GF-D8 (cell line): ENCODE data around the gene COL4A1.

Experiments
- DNase-seq: peaks from one replicate; lab custom pipeline; 2025; lab: John Stamatoyannopoulos, UW

COL4A1 gene

DNA sequence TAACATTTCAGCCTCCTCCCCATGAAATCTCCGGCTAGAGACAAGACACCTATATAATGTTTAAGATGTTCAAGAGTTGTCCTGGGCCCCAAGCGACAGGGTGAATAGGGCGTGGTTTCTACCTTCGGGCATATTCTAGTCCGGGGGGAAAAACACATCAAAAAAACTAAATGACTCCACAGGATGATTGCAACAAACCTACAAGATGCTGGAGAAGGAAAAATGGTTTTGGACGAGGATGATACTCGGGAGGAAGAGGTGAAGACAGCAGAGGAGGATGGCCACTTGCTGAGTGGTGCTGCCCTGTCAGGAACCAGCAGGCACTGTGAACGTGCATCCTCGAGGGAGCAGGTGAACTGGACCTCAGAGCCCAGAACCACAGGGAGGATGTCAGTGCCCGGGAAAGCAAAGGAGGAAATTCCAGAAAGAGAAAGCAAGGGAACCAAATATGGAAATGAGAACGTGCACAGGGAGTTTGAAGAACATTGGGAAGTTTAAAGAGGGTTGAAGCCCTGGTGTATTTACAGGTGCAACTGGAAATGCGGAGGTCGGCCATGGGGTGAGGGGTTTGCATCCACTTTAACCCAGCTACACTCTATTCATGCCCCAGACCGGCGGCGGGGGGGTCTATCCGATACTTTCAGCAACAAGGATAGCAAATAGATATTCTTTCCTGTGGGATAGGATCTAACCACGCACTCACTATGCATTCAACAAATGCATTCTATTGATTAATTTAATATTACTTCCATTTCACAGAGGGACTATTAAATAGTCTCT is 50.6 kb downstream of the COL4A1 start:
- no peak for DNase-seq

DNA sequence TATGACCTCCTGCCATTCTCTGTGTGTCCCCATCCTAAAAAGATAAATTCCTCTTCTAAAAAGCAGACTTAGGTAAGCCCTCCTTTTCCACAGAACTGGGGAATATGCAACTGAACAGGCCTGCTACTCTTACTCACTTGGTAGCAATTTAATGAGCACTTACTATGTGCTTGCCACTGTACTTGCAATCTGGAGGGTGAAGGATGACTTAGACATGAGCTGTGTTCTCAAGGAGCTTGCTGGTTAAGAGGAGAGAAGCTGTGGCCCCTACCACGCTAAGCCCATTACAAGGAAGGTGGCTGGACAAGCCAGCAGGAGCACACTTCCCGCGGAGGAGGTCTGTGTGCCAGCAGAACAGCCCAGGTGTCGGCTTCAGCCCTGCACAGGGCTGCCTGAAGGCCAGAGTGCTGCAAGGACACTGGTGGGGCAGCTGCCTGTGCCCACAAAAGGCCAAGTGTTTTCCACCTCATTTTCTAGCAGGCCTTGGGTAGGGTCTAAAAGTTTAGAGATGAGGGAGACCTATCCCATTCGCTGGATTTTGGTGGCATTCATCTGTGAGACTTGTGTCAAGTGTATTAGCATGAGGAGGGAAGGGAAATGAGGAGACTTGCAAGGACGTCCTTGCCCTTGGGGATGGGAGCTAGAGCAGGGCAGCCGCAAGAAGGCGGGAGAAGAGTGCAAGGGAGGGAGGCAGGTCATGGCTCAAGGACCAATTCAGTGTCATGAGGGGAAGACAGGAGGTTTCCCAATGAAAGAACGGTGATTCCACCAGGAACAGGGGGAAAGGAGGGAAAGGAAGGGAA is 52.0 kb downstream of the COL4A1 start:
- no peak for DNase-seq

DNA sequence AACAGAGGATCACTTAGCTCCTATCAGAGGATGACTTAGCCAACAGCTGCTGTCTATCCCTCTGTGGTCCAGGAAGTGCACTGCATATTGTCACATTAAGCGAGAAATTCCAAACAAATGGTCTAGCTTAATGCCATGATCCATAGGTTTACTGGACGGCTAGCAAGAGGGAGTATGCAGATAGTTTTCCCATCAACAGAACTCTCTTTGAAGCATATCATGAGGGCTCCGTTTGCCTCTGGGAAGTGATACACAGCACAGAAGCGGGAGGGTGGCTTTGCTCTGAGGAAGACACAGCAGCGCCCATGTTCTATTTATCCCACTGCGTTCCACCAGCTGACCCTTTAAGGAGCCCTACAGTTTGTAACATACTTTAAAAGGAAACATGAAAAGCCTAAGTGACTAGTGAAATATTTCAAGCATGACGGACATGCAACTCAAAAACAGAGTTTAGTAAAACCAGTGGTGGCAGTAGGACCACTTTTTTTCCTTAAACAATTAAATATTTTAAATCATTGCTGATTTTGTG is 52.7 kb downstream of the COL4A1 start:
- DNase-seq = no peak

DNA sequence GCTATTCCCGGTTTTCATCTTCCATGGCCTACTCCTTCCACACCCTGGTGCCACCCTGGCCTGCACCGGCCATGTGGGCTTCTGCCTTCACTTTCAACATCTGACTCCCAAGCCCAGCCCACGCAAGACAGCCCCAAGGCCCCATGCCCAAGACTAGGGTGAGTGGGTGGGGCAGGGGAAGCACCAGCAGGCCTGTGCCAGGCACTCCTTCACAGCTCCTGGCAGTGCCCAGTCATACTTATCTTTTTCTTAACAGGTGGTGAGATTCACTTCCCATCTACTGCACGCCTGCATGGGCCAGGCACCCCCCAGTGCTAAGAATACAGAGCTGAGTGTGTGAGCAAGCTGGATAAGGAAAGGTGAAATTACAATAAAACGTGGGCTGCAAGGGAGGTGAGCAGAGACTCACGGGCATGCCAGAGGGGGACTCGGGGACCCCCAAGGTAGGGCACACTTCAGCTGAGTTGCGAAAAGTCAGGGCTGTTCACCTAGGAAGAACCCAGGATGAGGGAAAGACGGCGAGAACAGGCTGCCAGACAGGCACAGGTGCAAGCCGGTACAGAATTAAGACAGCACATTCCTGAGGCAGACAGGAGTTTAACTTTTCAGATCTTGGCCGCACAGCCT is 55.7 kb downstream of the COL4A1 start:
- no peak for DNase-seq

DNA sequence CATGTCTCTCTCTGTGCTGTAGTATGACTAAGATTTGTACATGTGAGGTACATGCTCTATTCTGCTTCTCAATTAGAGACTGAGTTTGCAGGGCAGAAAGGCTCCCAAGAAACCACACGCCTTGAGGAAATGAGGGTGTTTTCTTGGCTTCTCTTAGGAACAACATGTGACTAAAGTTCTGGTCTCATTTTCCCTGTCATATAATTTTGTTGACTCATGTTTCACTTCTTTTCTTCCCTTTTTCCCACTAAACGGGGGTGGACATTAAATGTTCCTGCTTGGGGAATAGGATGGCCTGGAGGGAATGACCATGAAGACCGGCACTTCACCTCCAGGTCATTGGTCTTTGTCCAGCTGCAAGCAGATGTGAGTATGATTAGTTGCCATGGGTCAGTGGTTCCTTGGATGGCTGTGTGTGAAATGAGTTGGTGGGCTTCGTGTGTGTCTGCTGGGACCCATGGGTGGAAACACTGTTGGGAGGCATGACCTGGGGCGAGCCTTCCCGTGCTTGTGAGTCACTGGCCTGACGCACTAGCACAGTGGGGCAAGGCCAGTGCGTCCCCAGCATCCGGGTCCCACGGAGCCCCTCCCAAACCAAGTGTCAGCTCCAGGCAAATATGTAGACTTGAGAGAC is 56.6 kb downstream of the COL4A1 start:
- DNase-seq = no peak

DNA sequence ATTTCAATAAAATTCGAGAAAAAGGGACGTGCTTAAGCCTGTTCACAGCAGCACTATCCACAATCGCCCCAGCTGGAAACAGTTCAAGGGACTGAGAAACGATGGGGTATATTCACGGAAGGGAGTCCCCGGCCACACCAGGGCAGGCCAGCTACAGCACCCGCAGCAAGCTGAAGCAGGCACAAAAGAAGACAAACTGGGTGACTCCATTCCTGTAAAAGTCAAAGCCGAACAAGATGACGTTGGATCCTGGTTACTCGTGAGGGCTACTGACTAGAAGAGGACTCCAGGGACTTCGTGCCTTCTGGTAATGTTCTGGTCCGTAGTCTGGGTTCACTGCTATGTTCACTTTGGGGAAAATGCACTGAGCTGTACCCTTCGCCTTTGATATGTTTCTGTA is 57.6 kb downstream of the COL4A1 start:
- DNase-seq = no peak

DNA sequence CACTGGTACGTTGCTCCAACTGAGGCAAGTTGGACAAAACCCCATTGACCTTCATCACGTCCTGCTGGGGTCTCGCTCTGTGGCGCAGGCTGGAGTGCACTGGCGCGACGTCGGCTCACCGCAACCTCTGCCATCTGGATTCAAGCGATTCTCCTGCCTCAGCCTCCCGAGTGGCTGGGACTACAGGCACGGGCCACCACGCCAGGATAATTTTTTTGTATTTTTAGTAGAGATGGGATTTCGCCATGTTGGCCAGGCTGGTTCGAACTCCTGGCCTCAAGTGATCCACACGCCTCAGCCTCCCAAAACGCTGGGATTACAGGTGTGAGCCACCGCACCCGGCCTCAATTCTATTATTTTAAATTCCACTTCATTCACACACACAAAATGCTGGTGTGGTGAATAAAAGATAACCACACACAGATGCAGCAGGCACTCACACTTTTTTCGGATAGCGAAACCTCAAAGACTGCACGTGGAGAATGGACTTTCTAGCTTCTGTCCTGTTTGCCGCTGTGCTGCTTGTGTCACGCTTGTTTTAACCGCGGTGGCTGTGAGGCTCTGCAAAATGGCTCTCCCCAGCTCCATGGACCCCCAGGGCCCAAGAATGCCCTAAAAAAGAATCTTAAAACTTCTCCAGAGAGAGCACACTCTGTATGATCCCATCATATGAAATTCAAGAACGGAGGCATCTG is 58.4 kb downstream of the COL4A1 start:
- DNase-seq = no peak

DNA sequence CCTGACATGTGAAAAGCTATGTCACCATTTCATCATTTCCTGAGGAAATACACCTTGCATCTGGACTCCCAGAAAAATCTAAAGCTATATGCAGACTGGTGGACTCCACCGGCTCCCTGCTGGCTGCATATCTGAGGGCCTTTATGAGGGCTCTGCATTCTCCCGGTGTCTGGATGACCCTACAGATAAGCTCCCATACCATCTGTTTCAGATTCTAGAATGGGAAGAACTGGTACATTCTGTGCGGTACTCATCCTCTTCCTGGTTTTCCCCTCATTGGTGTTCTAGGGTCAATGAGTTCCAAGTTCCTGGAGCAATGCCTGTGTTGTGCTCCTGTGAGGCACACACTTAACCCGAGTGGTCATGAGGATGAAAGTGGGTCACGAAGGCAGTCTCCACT is 60.4 kb downstream of the COL4A1 start:
- DNase-seq = no peak

DNA sequence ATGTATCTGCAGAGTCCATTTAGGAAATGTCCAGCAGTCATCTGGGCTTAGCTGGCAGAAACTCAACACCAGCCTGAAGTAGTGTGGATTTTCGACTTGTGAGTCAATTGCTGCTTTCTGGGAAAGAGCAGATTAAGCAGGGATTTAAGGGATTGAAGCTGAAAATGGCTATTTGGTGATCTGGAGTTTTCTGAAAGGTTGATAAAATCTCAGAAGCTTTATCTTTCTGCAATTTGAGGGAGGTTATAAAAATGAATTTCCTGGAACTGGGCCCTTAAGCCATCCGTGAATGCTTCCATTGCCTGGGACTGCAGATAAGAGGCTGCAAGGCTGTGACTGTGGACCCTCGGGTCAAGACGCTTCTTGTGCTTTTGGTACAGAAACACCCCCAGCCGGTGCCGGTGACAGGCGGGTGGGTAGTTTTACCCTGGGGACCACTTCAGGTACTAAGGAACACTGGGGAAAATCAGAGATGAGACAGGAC is 61.5 kb downstream of the COL4A1 start:
- DNase-seq = no peak

DNA sequence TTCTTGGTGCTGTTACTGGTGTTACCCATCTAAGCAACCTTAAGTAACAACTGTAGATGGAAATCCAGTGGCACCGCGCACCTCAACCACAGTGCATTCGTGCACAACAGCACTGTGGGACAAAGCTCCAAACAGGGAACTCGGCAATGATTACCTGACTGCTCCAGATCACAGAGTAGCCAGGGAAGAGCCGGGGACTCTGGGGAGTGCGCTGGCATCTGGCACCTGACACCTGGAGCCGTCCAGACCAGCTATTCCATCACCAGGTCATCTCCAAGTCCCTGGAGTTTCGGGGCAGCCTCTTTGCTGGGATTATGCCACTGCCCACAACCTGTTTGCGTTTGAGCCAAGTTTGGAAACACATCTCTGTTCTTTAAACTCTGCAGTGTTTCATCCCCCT is 62.0 kb downstream of the COL4A1 start:
- DNase-seq = no peak

DNA sequence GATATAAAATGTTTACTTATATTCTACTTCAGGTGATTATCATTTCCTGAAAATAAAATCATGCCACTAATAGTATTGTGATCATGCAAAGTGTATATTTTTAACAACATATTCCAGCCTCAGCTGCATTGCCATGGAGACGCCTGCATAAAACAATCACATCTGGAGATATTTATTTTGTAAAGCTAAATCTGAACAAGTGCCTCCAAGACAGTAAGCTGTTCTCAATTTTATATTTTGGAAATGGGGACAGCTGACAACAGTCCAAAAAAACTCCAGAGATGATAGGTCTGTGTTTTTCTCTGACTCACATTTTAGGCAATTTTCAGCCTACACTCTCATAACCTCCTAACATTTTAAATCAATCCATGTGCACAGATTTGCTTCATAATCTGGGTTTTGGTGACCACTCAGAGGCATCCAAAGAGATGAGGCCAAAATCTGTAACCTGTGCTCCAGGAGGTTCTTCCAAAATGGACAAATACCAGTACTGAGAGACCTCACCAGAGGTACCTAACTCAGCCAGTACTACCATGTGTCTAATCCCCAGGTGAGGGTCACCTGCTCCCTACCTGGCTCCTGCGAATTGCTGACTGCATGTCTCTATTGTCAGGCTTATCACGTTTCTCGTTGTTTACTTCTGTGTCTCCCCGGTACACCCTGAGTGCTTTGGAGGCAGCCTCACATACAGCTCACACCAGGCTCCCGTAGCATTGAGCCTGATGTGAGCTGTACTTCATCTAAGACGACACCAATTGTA is 62.7 kb downstream of the COL4A1 start:
- no peak for DNase-seq

DNA sequence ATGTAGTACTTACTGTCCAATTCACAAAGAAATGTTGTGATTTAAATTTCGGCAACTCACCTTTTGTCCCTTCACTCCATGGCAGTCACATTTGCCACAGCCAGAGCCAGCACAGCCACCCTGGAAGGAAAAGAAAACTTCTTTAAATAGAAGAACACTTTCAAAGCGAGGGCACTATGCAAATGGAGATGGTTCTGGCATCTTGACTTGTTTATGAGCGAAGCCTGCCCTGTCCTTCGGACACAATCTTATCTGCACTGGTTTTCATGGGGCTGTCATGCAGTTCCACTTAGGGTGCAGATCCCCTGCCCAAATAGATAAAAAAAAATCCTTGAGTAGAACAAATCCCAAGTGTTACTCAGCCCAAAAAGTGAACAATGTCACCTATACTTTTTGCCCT is 64.3 kb downstream of the COL4A1 start:
- DNase-seq = no peak

DNA sequence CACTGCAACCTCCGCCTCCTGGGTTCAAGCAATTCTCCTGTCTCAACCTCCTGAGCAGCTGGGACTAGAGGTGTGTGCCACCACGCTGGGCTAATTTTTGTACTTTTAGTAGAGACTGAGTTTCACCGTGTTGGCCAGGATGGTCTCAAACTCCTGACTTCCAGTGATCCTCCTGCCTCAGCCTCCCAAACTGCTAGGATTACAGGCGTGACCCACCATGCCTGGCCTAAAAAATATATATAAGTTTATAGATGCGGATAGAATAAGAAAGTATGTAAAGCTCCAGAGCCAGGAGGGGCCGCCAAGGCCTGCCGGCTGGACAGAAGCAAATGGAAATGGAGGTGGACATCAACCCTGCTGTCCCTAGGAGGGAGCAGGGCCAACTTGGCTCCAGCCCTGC is 66.0 kb downstream of the COL4A1 start:
- DNase-seq = no peak

DNA sequence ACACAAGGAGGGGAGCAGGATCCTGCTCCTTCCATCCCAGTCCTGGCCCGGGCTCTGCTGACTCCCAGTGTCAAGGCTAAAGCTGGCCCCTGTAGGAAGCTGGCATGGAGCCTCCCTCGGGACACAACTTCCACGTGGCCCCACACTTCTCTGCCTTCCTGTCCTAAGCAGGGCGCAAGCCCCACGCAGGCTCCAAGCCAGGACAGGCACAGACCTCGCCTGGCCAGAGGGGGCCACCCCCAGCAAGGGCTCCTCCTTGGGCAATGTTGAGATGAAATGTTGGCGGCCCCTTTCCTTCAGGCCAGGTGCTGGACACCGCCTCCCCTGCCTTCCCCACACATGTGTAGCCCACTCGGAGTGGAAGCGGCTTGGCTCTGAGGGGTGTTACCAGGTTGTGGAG is 66.6 kb downstream of the COL4A1 start:
- no peak for DNase-seq

DNA sequence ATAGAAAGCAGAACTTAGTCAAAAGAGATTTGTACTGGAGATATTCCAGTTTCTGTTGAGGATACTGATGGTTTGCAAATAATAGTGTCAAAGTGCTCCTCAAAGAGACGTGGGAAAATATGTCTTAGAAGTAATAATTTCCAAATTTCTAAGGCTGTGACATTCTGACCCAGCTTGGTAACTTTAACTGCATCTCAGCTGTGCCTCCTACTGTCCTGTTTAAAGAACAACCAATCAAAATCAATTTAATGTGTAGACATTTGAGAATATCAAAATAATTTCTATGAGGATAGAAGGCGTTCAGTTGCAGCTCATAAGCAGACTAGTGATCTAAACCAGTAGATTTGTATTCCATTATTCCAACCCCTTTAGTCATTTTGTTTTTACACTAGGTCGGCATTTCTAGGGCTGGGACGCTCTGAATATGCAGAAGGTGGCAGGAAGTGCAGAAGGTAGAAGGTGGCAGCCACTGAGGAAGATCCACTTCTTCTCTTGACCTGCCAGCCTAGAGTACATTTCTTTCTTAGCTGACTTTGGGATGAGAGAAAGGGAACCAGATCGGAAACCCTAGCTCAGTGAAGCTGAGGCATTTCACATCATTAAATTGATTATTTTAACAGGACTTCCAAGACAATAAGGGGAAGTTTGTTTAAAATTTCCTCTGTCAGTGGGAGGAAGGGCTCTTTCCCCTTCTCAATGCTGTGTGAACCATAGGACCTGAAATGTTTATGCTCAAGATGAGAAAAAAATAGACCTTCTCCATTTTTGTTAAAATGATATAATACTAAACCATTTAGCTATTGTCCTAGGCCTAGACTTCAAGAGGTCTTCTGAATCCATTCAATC is 67.5 kb downstream of the COL4A1 start:
- DNase-seq = no peak

DNA sequence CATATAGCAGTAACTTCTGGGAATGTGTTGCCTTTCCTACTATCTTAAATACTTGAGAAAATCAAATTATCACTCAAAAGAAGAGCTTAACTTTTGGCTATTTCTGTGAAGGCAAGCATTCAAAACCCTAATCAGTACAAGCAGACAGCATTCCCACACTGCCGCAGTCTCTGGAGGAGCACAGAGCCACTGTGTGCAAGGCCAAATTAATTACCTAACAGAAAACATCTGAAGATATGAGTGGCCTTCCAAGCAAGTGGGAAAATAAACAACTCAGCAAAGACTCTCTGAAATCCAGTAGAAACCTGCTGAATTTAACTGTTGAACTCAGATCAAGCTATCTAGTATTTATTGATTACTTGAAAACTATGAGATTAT is 68.2 kb downstream of the COL4A1 start:
- no peak for DNase-seq

DNA sequence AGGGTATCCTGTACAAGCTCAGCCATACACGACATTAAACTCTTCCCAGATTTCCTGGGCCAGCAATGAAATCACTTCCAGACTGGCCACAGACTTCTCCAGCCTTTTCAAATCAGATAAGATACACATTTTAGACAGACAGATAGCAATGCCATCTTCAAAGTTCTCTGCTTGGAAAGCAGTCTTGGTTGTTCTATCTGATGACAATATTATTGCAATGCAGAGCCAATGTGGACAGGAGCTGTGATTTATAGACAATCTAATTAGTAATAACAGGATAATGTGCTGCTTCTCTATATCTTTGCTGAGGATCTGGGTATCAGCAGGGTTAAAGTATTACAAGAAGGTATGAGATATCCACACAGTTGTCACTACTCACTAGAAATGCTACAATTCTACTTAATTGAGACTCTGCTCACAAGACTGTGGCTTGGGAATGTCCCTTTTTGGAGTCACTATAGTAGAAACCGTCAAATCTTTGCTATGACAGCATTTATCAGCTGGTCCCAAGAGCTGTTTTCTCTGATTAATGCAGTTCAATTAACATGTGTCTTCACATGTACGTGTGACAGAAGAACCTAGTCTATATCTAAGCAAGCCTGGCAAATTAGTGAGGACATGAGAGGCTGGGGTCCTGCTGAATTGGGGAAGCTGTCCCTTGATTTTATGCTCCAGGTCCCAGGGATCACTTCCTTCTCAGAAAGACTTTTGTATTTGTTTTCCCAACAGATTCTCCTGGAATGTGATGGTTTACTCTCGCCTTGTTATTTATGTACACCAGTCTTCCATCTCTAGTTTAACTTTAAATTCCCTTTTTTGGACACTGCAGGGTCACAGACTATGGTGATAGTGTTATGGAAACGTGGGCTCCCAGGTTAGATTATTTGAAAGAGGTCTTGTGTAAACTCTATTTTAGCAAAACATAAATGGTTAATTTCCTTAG is 68.8 kb downstream of the COL4A1 start:
- DNase-seq = no peak

DNA sequence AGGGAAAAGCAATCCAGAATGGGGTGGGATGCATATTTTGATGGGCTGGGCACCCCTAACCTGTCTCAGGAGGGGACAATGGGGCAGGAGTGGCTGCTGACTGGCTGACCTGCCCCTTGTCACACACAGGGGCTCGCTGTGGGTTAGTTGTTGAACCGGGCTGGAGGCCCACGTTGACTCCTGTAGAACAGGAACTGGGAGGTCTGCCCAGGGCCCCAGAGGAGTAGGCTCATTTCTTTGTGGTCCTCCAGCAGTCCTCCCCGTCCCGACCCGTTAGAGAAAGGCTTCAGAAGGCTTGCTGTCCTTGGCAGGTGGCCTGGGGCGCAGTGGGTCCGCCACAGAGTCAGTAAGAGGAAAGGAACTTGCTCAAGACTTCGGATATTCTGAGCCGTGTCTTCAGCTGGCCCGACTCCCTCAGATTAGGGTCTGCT is 70.1 kb downstream of the COL4A1 start:
- DNase-seq = no peak

DNA sequence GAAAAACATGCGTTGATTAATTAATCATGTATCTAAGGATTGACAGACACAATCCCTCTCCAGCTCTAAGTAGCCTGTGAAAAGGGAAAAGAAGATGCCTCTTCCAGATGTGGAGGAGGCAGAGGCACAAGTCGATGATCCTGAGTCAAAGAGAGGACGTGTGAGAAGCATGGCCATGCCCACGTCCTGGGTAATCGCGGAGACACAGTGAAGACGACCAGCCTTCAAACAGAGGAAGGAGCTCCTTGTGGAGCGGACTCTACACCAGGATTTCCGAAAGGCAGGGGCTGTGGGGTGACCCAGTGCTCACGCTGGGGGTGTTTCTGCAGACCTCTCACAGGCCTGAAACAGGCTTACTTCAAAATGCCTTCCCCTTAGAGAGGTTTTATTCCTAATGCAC is 70.5 kb downstream of the COL4A1 start:
- DNase-seq = no peak
